ENCODE results near the gene PRKAG1.

DNA sequence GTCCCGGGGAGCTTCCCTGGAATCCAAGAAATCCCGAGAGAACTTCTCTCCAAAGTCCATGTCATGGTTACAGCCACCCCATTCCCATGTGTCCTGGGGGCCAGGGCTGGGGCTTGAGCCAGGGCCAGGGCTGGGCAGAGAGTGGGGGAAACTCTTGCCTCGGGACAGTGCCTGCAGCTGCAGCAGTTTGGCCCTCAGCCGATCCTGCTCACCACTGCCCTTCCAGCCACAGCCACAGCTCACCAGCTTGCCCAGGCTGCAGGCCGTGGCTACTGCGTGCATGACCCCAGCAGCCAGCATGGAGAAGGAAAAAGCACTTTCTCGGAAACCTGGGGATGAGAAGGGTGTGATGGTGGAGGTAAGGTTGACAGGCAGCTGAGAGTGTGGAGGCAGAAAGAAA lies 50.6 kb downstream of the PRKAG1 start:
- TF ChIP-seq ZNF274 (IDR thresholded peaks at IDR 0.05; ENCODE audit: low read depth, low read length) (no peak), YY1 (IDR thresholded peaks at IDR 0.05; ENCODE audit: insufficient read depth, insufficient read length) (no peak)
